ACC112 (cell line): ENCODE measurements around the gene ACSM5.
"Not testable (repeated sequence)": the region's sequence is repeated elsewhere in the genome, so short reads cannot be mapped to it uniquely, and the experiment has no call there.

Experiments used
- H2AFZ ChIP-seq: fragments of 200-600 bp; sonication (generic); one replicate; pipeline ENCODE4 v1.6.0; 2017; ENCODE audit warnings: antibody characterized with exemption, low read length; ENCODE audit not compliant: unreplicated experiment
- H3K27ac ChIP-seq: fragments of 200-600 bp; sonication (generic); 2 replicates; pipeline ENCODE4 v1.5.1; 2014; ENCODE audit warnings: low read depth, mild to moderate bottlenecking, antibody characterized with exemption, low read length, moderate library complexity
- H3K27me3 ChIP-seq: fragments of 200-600 bp; sonication (generic); 2 replicates; pipeline ENCODE4 v1.6.1; 2014; ENCODE audit warnings: mild to moderate bottlenecking, antibody characterized with exemption, low read length, moderate library complexity, mixed read lengths; ENCODE audit not compliant: insufficient read depth
- H3K36me3 ChIP-seq: fragments of 200-600 bp; sonication (generic); 2 replicates; pipeline ENCODE4 v1.6.1; 2016; ENCODE audit warnings: mild to moderate bottlenecking, antibody characterized with exemption, low read length, moderate library complexity, mixed read lengths; ENCODE audit not compliant: insufficient read depth
- H3K4me1 ChIP-seq: fragments of 200-600 bp; sonication (generic); one replicate; pipeline ENCODE4 v1.6.1; 2016; ENCODE audit warnings: low read length, mixed read lengths; ENCODE audit not compliant: insufficient read depth, unreplicated experiment, control insufficient read depth
- H3K4me3 ChIP-seq: fragments of 200-600 bp; sonication (generic); 2 replicates; pipeline ENCODE4 v1.5.1; 2014; ENCODE audit warnings: mild to moderate bottlenecking, low read depth, low read length
- H3K79me2 ChIP-seq: fragments of 200-600 bp; sonication (generic); one replicate; pipeline ENCODE4 v1.6.0; 2016; ENCODE audit warnings: low read length; ENCODE audit not compliant: control insufficient read depth, unreplicated experiment, insufficient read depth

The ACSM5 gene

GRCh38 chr16:20399185-20399584 lies 10.1 kb upstream of the ACSM5 start:
- H3K27me3 ChIP-seq = no peaks in the 10 kb centered on the region
- H3K36me3 ChIP-seq = no peaks in the 10 kb centered on the region
- no peaks in the 10 kb centered on the region for H3K4me1 ChIP-seq
- no peak overlapping the region for H3K4me3 ChIP-seq
- no peak overlapping the region for H3K27ac ChIP-seq
- H2AFZ ChIP-seq = no peak overlapping the region
- H3K79me2 ChIP-seq = no peaks in the 10 kb centered on the region

GRCh38 chr16:20401066-20401465 lies 8.3 kb upstream of the ACSM5 start:
- no peak overlapping the region for H2AFZ ChIP-seq
- no peaks in the 10 kb centered on the region for H3K4me1 ChIP-seq
- no peaks in the 10 kb centered on the region for H3K79me2 ChIP-seq
- no peaks in the 10 kb centered on the region for H3K36me3 ChIP-seq
- H3K27ac ChIP-seq = no peak overlapping the region
- H3K4me3 ChIP-seq = no peak overlapping the region
- H3K27me3 ChIP-seq = no peaks in the 10 kb centered on the region

- H3K4me1 ChIP-seq = no peaks in the 10 kb centered on the region
- no peak overlapping the region for H2AFZ ChIP-seq
- H3K27me3 ChIP-seq = no peaks in the 10 kb centered on the region
- no peaks in the 10 kb centered on the region for H3K36me3 ChIP-seq
- no peaks in the 10 kb centered on the region for H3K79me2 ChIP-seq
- no peak overlapping the region for H3K4me3 ChIP-seq
- no peak overlapping the region for H3K27ac ChIP-seq
Observed at GRCh38 chr16:20401475-20402016, 7.8 kb upstream of the ACSM5 start.

GRCh38 chr16:20402651-20403050 lies 6.7 kb upstream of the ACSM5 start:
- H2AFZ ChIP-seq = no peak overlapping the region
- H3K27ac ChIP-seq = no peak overlapping the region
- H3K79me2 ChIP-seq = no peaks in the 10 kb centered on the region
- no peaks in the 10 kb centered on the region for H3K4me1 ChIP-seq
- no peaks in the 10 kb centered on the region for H3K36me3 ChIP-seq
- no peak overlapping the region for H3K4me3 ChIP-seq
- no peaks in the 10 kb centered on the region for H3K27me3 ChIP-seq

GRCh38 chr16:20404637-20405036 lies 4.7 kb upstream of the ACSM5 start, which contains the start of gene PDILT:
Gene PDILT, minus strand, starts transcription at chr16:20404737. Its CDS starts 5,437 bp downstream, at chr16:20399300.
- no peak within 1 kb of the TSS for H2AFZ ChIP-seq
- H3K36me3 ChIP-seq = no peaks in the 10 kb centered on the region
- no peak within 1 kb of the TSS for H3K27ac ChIP-seq
- H3K4me3 ChIP-seq = no peak within 1 kb of the TSS
- H3K79me2 ChIP-seq = no peaks in the 10 kb centered on the region
- H3K27me3 ChIP-seq = no peaks in the 10 kb centered on the region
- H3K4me1 ChIP-seq = no peaks in the 10 kb centered on the region

GRCh38 chr16:20410121-20410723 lies 888 bp downstream of the ACSM5 start:
- Histone ChIP-seq H3K79me2 (no peaks in the 10 kb centered on the region), H3K27me3 (no peaks in the 10 kb centered on the region), H3K27ac (no peak overlapping the region), H3K4me3 (no peak overlapping the region), H3K4me1 (no peaks in the 10 kb centered on the region), H2AFZ (no peak overlapping the region), H3K36me3 (no peaks in the 10 kb centered on the region)

GRCh38 chr16:20411055-20411454 lies 1.7 kb downstream of the ACSM5 start:
- Histone ChIP-seq H3K27me3 (no peaks in the 10 kb centered on the region), H3K4me1 (no peaks in the 10 kb centered on the region), H2AFZ (no peak overlapping the region), H3K27ac (no peak overlapping the region), H3K36me3 (no peaks in the 10 kb centered on the region), H3K79me2 (no peaks in the 10 kb centered on the region), H3K4me3 (no peak overlapping the region)

- Histone ChIP-seq H3K79me2 (no peaks in the 10 kb centered on the region), H3K27me3 (no peaks in the 10 kb centered on the region), H3K36me3 (no peaks in the 10 kb centered on the region), H3K27ac (no peak overlapping the region), H3K4me3 (no peak overlapping the region), H2AFZ (no peak overlapping the region), H3K4me1 (no peaks in the 10 kb centered on the region)
Observed at GRCh38 chr16:20415541-20415940, 6.2 kb downstream of the ACSM5 start.

- not testable (repeated sequence) for H3K27ac ChIP-seq, H3K79me2 ChIP-seq, H3K4me3 ChIP-seq, H3K4me1 ChIP-seq, H3K27me3 ChIP-seq, H3K36me3 ChIP-seq, H2AFZ ChIP-seq
Observed at GRCh38 chr16:20419093-20419492, 9.8 kb downstream of the ACSM5 start.

- not testable (repeated sequence) for H3K4me1 ChIP-seq, H3K79me2 ChIP-seq, H3K27me3 ChIP-seq, H3K27ac ChIP-seq, H3K36me3 ChIP-seq, H2AFZ ChIP-seq, H3K4me3 ChIP-seq
Observed at GRCh38 chr16:20421748-20422147, 12.4 kb downstream of the ACSM5 start.

GRCh38 chr16:20423772-20424128 lies 14.4 kb downstream of the ACSM5 start:
- H3K36me3 ChIP-seq, H3K4me1 ChIP-seq, H3K79me2 ChIP-seq, H3K4me3 ChIP-seq, H2AFZ ChIP-seq, H3K27ac ChIP-seq, H3K27me3 ChIP-seq: not testable (repeated sequence)
